ENCODE results near the gene COL18A1. TPM values are rescaled to one million over a fixed set of nuclear protein-coding genes. Genes with fewer than 3 reads are reported as not detected.

Gene COL18A1
- polyA plus RNA-seq, 1 donor (not counting 4 experiments of a cell fraction or from before 2014, with no cell fraction given), result 13.0 TPM

- no peaks in the 10 kb centered on the region for H4K20me1 ChIP-seq (ENCODE audit: control insufficient read depth, extremely low read depth, insufficient read depth, low read length)
- no peaks in the 10 kb centered on the region for H3K4me1 ChIP-seq (ENCODE audit: control insufficient read depth, extremely low read depth, insufficient read depth, low read length)
- no peak for DNase-seq (ENCODE audit: low read depth, low spot score)
- H3K4me3 ChIP-seq (ENCODE audit: control insufficient read depth in 2 of 3, extremely low read depth in 1 of 3, insufficient read depth in 2 of 3, low read depth in 1 of 3, low read length in 3 of 3), result no peak overlapping the region
- H3K27me3 ChIP-seq (ENCODE audit: control insufficient read depth, extremely low read depth, insufficient read depth, low read length), result no peaks in the 10 kb centered on the region
- H2AFZ ChIP-seq (ENCODE audit: control insufficient read depth, low read length), result no peak overlapping the region
- H3K9ac ChIP-seq (ENCODE audit: control insufficient read depth, extremely low read depth, insufficient read depth, low read length), result no peak overlapping the region
- H3K79me2 ChIP-seq (ENCODE audit: control insufficient read depth, insufficient read depth, low read length), result no peaks in the 10 kb centered on the region
- no peak for FAIRE-seq
- dilution Hi-C loops (cut with MboI; ENCODE audit: extremely low pct_ligation_motif_present, low sequenced_read_pairs), result no loop called here
- no peaks in the 10 kb centered on the region for H3K9me3 ChIP-seq (ENCODE audit: control insufficient read depth, low read depth, low read length)
- no peak overlapping the region for H3K4me2 ChIP-seq (ENCODE audit: control insufficient read depth, extremely low read depth, insufficient read depth, low read depth, low read length)
- no peak overlapping the region for H3K27ac ChIP-seq (ENCODE audit: control insufficient read depth, insufficient read depth, low read length)
- H3K9me1 ChIP-seq (ENCODE audit: control insufficient read depth, extremely low read depth, insufficient read depth, low read length), result no peaks in the 10 kb centered on the region
- peaks cover 6 to 15% of the 10 kb centered on the region in 2 experiments for H3K36me3 ChIP-seq (ENCODE audit: control insufficient read depth in 2 of 2, extremely low read depth in 1 of 2, insufficient read depth in 2 of 2, low read length in 2 of 2)
- TF ChIP-seq EZH2 (IDR thresholded peaks at IDR 0.05; ENCODE audit: low read length), result no peak
- TF ChIP-seq CTCF (optimal IDR thresholded peaks at IDR 0.05 in 1 of 3, IDR thresholded peaks at IDR 0.05 in 1 of 3, conservative IDR thresholded peaks at IDR 0.05 in 1 of 3; ENCODE audit: extremely low read depth in 1 of 3, insufficient read depth in 2 of 3, low read length in 3 of 3), result no peak
These were observed 87.8 kb downstream of the COL18A1 start for GRCh38 chr21:45492765-45493164.

GRCh38 chr21:45493401-45494001 is 88.5 kb downstream of the COL18A1 start:
- no peak overlapping the region for H3K9ac ChIP-seq (ENCODE audit: control insufficient read depth, extremely low read depth, insufficient read depth, low read length)
- no peaks in the 10 kb centered on the region for H3K79me2 ChIP-seq (ENCODE audit: control insufficient read depth, insufficient read depth, low read length)
- H2AFZ ChIP-seq (ENCODE audit: control insufficient read depth, low read length), result no peak overlapping the region
- no peaks in the 10 kb centered on the region for H3K9me3 ChIP-seq (ENCODE audit: control insufficient read depth, low read depth, low read length)
- H3K4me2 ChIP-seq (ENCODE audit: control insufficient read depth, extremely low read depth, insufficient read depth, low read depth, low read length), result no peak overlapping the region
- no peaks in the 10 kb centered on the region for H4K20me1 ChIP-seq (ENCODE audit: control insufficient read depth, extremely low read depth, insufficient read depth, low read length)
- H3K36me3 ChIP-seq (ENCODE audit: control insufficient read depth in 2 of 2, extremely low read depth in 1 of 2, insufficient read depth in 2 of 2, low read length in 2 of 2), result peaks cover 8 to 19% of the 10 kb centered on the region in 2 experiments
- no peaks in the 10 kb centered on the region for H3K27me3 ChIP-seq (ENCODE audit: control insufficient read depth, extremely low read depth, insufficient read depth, low read length)
- FAIRE-seq, result no peak
- DNase-seq (ENCODE audit: low read depth, low spot score), result no peak
- no peaks in the 10 kb centered on the region for H3K9me1 ChIP-seq (ENCODE audit: control insufficient read depth, extremely low read depth, insufficient read depth, low read length)
- no peak overlapping the region for H3K27ac ChIP-seq (ENCODE audit: control insufficient read depth, insufficient read depth, low read length)
- no peaks in the 10 kb centered on the region for H3K4me1 ChIP-seq (ENCODE audit: control insufficient read depth, extremely low read depth, insufficient read depth, low read length)
- H3K4me3 ChIP-seq (ENCODE audit: control insufficient read depth in 2 of 3, extremely low read depth in 1 of 3, insufficient read depth in 2 of 3, low read depth in 1 of 3, low read length in 3 of 3), result no peak overlapping the region
- dilution Hi-C loops (cut with MboI; ENCODE audit: extremely low pct_ligation_motif_present, low sequenced_read_pairs), result no loop called here
- no peak for TF ChIP-seq EZH2 (IDR thresholded peaks at IDR 0.05; ENCODE audit: low read length)
- TF ChIP-seq CTCF (optimal IDR thresholded peaks at IDR 0.05 in 1 of 3, IDR thresholded peaks at IDR 0.05 in 1 of 3, conservative IDR thresholded peaks at IDR 0.05 in 1 of 3; ENCODE audit: extremely low read depth in 1 of 3, insufficient read depth in 2 of 3, low read length in 3 of 3), result no peak

All from keratinocyte (primary cell).